HCT116 (cell line): ENCODE data around the gene MAP3K10. TPM values are rescaled to one million over a fixed set of nuclear protein-coding genes. Genes with fewer than 3 reads are reported as not detected.
"Not testable (repeated sequence)": the region's sequence is repeated elsewhere in the genome, so short reads cannot be mapped to it uniquely, and the experiment has no call there.

Experiments used
- ATAC-seq: fragments of 200-7000 bp; cut with Tn5 transposase; 2 replicates; pipeline ENCODE4 v1.9.1; 2020; ENCODE audit warnings: mild to moderate bottlenecking, moderate library complexity
- BruUV-seq: library from RNA; stranded (reverse); fragments of 400-500 nt; replicated peaks from 2 replicates; lab custom pipeline; 2021; lab: Mats Ljungman, UMichigan
- CTCF ChIA-PET: fragments of 300-600 bp; sonication (Branson Sonifier 250); formaldehyde crosslinking; loops from one replicate; lab custom pipeline; 2021; ENCODE audit warnings: antibody characterized with exemption; lab: Charles Lee
- POLR2A ChIA-PET: fragments of 300-600, 350-600 bp; sonication (Branson Sonifier 250); formaldehyde crosslinking; loops from one replicate; lab custom pipeline; 2021; ENCODE audit warnings: antibody characterized with exemption; lab: Charles Lee
- RAD21 ChIA-PET, 2 experiments: fragments of 300-600 bp; sonication (Branson Sonifier 250); formaldehyde crosslinking; loops; one replicate each; lab custom pipeline; 2023; ENCODE audit warnings: low total read pairs in 2 of 2; ENCODE audit not compliant: uncharacterized antibody in 2 of 2, unreplicated experiment in 2 of 2, low non-redundant PET in 1 of 2; lab: Charles Lee
- DNase-seq: peaks from one replicate; pipeline ENCODE4 v3.0.0-alpha.2; 2010; ENCODE audit warnings: low read depth, low spot score
- H2AFZ ChIP-seq: fragments of 200-600 bp; shearing (Covaris generic), sonication (generic); 2 replicates; pipeline ENCODE4 v1.6.1; 2017; ENCODE audit warnings: low read depth, mixed run types, mixed read lengths, antibody characterized with exemption, low read length; ENCODE audit not compliant: poor library complexity, severe bottlenecking
- H3K27ac ChIP-seq: 2 replicates; pipeline ENCODE4 v1.5.1; 2012; ENCODE audit warnings: low read depth, low read length
- H3K27me3 ChIP-seq: fragments of 200-600 bp; sonication (generic); 2 replicates; pipeline ENCODE4 v1.6.1; 2016; ENCODE audit warnings: mixed run types, low read length, mixed read lengths; ENCODE audit not compliant: insufficient read depth
- H3K36me3 ChIP-seq, 2 experiments: fragments of 200-500 bp in 1 of 2; fragments of 200-600 bp in 1 of 2; sonication (Bioruptor generic) in 1 of 2; sonication (generic) in 1 of 2; 2 replicates each; pipeline versions ENCODE4 v1.5.1 to v1.6.1; 2014 to 2016; ENCODE audit warnings: low read length in 2 of 2, inconsistent platforms in 1 of 2, mixed read lengths in 1 of 2, mixed run types in 1 of 2; ENCODE audit not compliant: insufficient read depth in 2 of 2, control insufficient read depth in 1 of 2
- H3K4me1 ChIP-seq, 2 experiments: fragments of 200-600 bp in 1 of 2; sonication (generic) in 1 of 2; 2 replicates each; pipeline versions ENCODE4 v1.5.1 to v1.6.1; 2012 to 2017; ENCODE audit warnings: low read length in 2 of 2, inconsistent platforms in 1 of 2, mild to moderate bottlenecking in 1 of 2, mixed read lengths in 1 of 2, mixed run types in 1 of 2, moderate library complexity in 1 of 2; ENCODE audit not compliant: insufficient read depth in 2 of 2, control insufficient read depth in 1 of 2
- H3K4me2 ChIP-seq: fragments of 200-600 bp; sonication (generic); 2 replicates; pipeline ENCODE4 v1.6.1; 2017; ENCODE audit warnings: mixed run types, low read length, mixed read lengths
- H3K4me3 ChIP-seq, 2 experiments: fragments of 200-600 bp in 1 of 2; sonication (generic) in 1 of 2; replicated peaks in 1 of 2; 2 replicates each; pipeline ENCODE4 v1.5.1; 2011 to 2016; ENCODE audit warnings: low read length in 2 of 2, control low read depth in 1 of 2, low read depth in 1 of 2, mild to moderate bottlenecking in 1 of 2, mixed read lengths in 1 of 2, mixed run types in 1 of 2
- H3K79me2 ChIP-seq: fragments of 200-600 bp; sonication (generic); 2 replicates; pipeline ENCODE4 v1.6.1; 2017; ENCODE audit warnings: mild to moderate bottlenecking, mixed run types, low read length, moderate library complexity, mixed read lengths; ENCODE audit not compliant: insufficient read depth
- H3K9ac ChIP-seq: fragments of 200-600 bp; sonication (generic); 2 replicates; pipeline ENCODE4 v1.6.1; 2016; ENCODE audit warnings: low read length, mixed read lengths
- H3K9me2 ChIP-seq: fragments of 200-600 bp; sonication (generic), shearing (Covaris generic); 2 replicates; pipeline ENCODE4 v1.6.1; 2017; ENCODE audit warnings: mixed run types, mild to moderate bottlenecking, moderate library complexity; ENCODE audit not compliant: insufficient read depth
- H3K9me3 ChIP-seq, 2 experiments: fragments of 200-500 bp in 1 of 2; fragments of 200-600 bp in 1 of 2; sonication (Bioruptor generic) in 1 of 2; sonication (generic) in 1 of 2; 2 replicates each; pipeline ENCODE4 v1.6.1; 2014 to 2017; ENCODE audit warnings: low read length in 2 of 2, mixed read lengths in 2 of 2, inconsistent platforms in 1 of 2, low read depth in 1 of 2, mild to moderate bottlenecking in 1 of 2, mixed run types in 1 of 2, moderate library complexity in 1 of 2; ENCODE audit not compliant: control insufficient read depth in 1 of 2, insufficient read depth in 1 of 2
- H4K20me1 ChIP-seq: fragments of 200-600 bp; sonication (generic), shearing (Covaris generic); 2 replicates; pipeline ENCODE4 v1.6.1; 2017; ENCODE audit warnings: mixed run types, mild to moderate bottlenecking, moderate library complexity; ENCODE audit not compliant: insufficient read depth
- CTCF ChIP-seq, 3 experiments: fragments of 200-600 bp in 1 of 3; sonication (generic) in 1 of 3; IDR thresholded peaks in 2 of 3; conservative IDR thresholded peaks in 1 of 3; 2 replicates each; pipeline ENCODE4 v1.5.1; 2012 to 2017; ENCODE audit warnings: low read depth in 2 of 3, low read length in 2 of 3, antibody characterized with exemption in 1 of 3, borderline replicate concordance in 1 of 3, control low read depth in 1 of 3, mild to moderate bottlenecking in 1 of 3, mixed read lengths in 1 of 3, mixed run types in 1 of 3, moderate library complexity in 1 of 3; ENCODE audit not compliant: insufficient read depth in 1 of 3
- EGR1 ChIP-seq: IDR thresholded peaks from 2 replicates; pipeline ENCODE4 v1.6.1; 2012; ENCODE audit warnings: low read depth
- FOSL1 ChIP-seq: IDR thresholded peaks from 2 replicates; pipeline ENCODE4 v1.6.1; 2012; ENCODE audit warnings: low read depth
- POLR2A ChIP-seq: IDR thresholded peaks from 2 replicates; pipeline ENCODE4 v1.7.0; 2011; ENCODE audit warnings: borderline replicate concordance; ENCODE audit not compliant: insufficient read depth, insufficient read length; ENCODE audit errors: extremely low read depth
- RAD21 ChIP-seq: IDR thresholded peaks from 2 replicates; pipeline ENCODE4 v1.6.1; 2012; ENCODE audit warnings: low read depth, mild to moderate bottlenecking
- SIN3A ChIP-seq: IDR thresholded peaks from 2 replicates; pipeline ENCODE4 v1.6.1; 2012; ENCODE audit warnings: low read depth
- SP1 ChIP-seq: IDR thresholded peaks from 2 replicates; pipeline ENCODE4 v1.6.1; 2012; ENCODE audit warnings: low read depth
- YY1 ChIP-seq: IDR thresholded peaks from 2 replicates; pipeline ENCODE4 v1.6.1; 2011; ENCODE audit warnings: low read length, low read depth, moderate library complexity, mild to moderate bottlenecking; ENCODE audit not compliant: insufficient replicate concordance; ENCODE audit errors: extremely low read depth
- ZFX ChIP-seq: fragments of 450-650 bp; IDR thresholded peaks from 2 replicates; pipeline ENCODE4 v1.6.1; 2017
- intact Hi-C: fragments of 100-400 bp; cut with micrococcal nuclease; formaldehyde crosslinking; loops from 2 replicates; pipeline ENCODE4 v1.10.0; 2022
- total RNA-seq: library from RNA; stranded (reverse); gene quantifications from one replicate; pipeline ENCODE4 v1.2.1, GENCODE V29; 2021; ENCODE audit not compliant: unreplicated experiment

The MAP3K10 gene
- total RNA-seq, 1 experiment from 2014 or later: 17.3 TPM

- H3K4me1 ChIP-seq, H3K9me3 ChIP-seq, H3K27me3 ChIP-seq, intact Hi-C loops, H3K79me2 ChIP-seq, RAD21 ChIA-PET, H3K9ac ChIP-seq, H3K9me2 ChIP-seq, DNase-seq, ATAC-seq, H3K4me2 ChIP-seq, H2AFZ ChIP-seq, H3K36me3 ChIP-seq, CTCF ChIA-PET, BruUV-seq, POLR2A ChIA-PET, H4K20me1 ChIP-seq, H3K27ac ChIP-seq, H3K4me3 ChIP-seq: not testable (repeated sequence)
These were observed 20.8 kb upstream of the MAP3K10 start for GRCh38 chr19:40170303-40170989.

GRCh38 chr19:40171293-40171692 lies 19.9 kb upstream of the MAP3K10 start:
- H3K4me1 ChIP-seq, H3K4me3 ChIP-seq, RAD21 ChIA-PET, CTCF ChIA-PET, H4K20me1 ChIP-seq, H3K27me3 ChIP-seq, H3K9me2 ChIP-seq, H3K4me2 ChIP-seq, H3K79me2 ChIP-seq, intact Hi-C loops, H3K9me3 ChIP-seq, H3K9ac ChIP-seq, POLR2A ChIA-PET, ATAC-seq, H3K27ac ChIP-seq, DNase-seq, H3K36me3 ChIP-seq, BruUV-seq, H2AFZ ChIP-seq: not testable (repeated sequence)

- H3K9me3 ChIP-seq: no peaks in the 10 kb centered on the region; a peak in 1 of 4 replicates
- H3K36me3 ChIP-seq: no peaks in the 10 kb centered on the region
- no peaks in the 10 kb centered on the region for H3K9me2 ChIP-seq
- DNase-seq (no peak), ATAC-seq (no peak)
- POLR2A ChIA-PET: interaction anchor here (0.7 to 1.7 kb wide), 2 partner anchors 27 to 35 kb away, joined by 3 to 4 read pairs; no protein-coding TSS in a partner anchor
- intact Hi-C loops: no loop called here
- TF ChIP-seq POLR2A: no peak
- no peak for TF ChIP-seq FOSL1
- TF ChIP-seq ZFX: no peak
- TF ChIP-seq YY1: no peak
- TF ChIP-seq RAD21: no peak
- no peak for TF ChIP-seq SIN3A
- no peak for TF ChIP-seq CTCF (IDR thresholded peaks at IDR 0.05 in 2 of 3, conservative IDR thresholded peaks at IDR 0.05 in 1 of 3; ENCODE audit: borderline replicate concordance in 1 of 3, insufficient read depth in 1 of 3, low read depth in 2 of 3, low read length in 2 of 3)
- no peak for TF ChIP-seq SP1
- TF ChIP-seq EGR1: no peak
- no peaks in the 10 kb centered on the region for H3K27me3 ChIP-seq
- H3K79me2 ChIP-seq: no peaks in the 10 kb centered on the region
- H4K20me1 ChIP-seq: no peaks in the 10 kb centered on the region
- H3K4me2 ChIP-seq: no peak overlapping the region
- H3K27ac ChIP-seq: no peak overlapping the region
- BruUV-seq: no TSS peak
- H3K4me1 ChIP-seq: no peaks in the 10 kb centered on the region
- H3K4me3 ChIP-seq: no peak overlapping the region
- CTCF ChIA-PET: interaction anchor here (0.9 to 3.0 kb wide), 2 partner anchors 8 to 9 kb away, joined by 3 to 18 read pairs; no protein-coding TSS in a partner anchor
- H2AFZ ChIP-seq: no peak overlapping the region
- H3K9ac ChIP-seq: no peak overlapping the region
- RAD21 ChIA-PET: no interaction called here
These were observed 17.1 kb upstream of the MAP3K10 start for GRCh38 chr19:40174092-40174491.
